ENCODE measurements around the gene LOC128125822.
A peak's percentile ranks its signal among the peaks of the same experiment; 100 is the strongest.

Gene LOC128125822

DNA sequence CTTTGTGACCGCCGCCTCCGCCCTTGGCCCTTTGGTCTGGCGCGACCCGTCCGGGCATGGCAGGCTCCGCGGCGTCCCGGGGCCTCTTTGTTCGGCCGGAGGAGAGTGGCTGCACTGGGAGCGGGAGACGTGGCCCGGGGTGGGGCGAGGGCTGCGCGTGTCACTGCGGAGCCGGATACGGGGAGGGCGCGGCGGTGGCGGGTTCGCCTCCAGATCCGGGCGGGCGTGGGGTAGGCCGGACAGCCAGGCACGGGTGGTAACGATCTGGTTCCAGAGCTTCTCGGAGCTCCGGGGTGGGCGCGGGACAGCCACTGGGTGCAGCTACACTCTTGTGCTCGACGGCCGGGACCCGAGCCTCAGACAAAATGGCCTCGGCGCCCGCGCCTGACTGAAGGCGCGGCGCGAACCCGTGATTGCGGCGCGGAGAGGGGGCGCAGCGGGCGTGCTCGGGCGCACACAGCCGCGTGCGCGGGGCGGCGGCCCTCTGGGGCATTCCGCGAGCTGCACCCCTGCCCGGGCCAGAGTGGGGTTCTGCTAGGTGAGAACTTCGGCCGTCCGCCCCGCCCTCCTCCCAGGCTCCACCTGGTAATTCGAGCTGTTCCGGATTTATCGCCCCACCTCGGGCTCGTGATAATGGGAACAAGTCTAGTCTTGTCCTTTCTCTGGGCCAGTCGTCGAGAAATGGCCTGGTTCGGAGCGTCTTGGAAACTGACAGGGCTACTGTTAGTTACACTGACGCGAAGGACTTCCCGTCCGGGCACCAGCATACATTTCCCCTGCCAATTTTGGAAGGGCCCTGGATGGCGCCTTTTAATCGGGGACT is 1.0 kb downstream of the LOC128125822 start (continued):
- TF ChIP-seq, protein P1, sequence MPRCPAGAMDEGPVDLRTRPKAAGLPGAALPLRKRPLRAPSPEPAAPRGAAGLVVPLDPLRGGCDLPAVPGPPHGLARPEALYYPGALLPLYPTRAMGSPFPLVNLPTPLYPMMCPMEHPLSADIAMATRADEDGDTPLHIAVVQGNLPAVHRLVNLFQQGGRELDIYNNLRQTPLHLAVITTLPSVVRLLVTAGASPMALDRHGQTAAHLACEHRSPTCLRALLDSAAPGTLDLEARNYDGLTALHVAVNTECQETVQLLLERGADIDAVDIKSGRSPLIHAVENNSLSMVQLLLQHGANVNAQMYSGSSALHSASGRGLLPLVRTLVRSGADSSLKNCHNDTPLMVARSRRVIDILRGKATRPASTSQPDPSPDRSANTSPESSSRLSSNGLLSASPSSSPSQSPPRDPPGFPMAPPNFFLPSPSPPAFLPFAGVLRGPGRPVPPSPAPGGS (IDR thresholded peaks at IDR 0.05; ENCODE audit: borderline replicate concordance, insufficient read depth, low read depth, low read length, poor library complexity, severe bottlenecking) = peak; percentile 27
- no peak for TF ChIP-seq SRF (IDR thresholded peaks at IDR 0.05; ENCODE audit: low read depth in 2 of 2, low read length in 2 of 2)
- TF ChIP-seq, protein P2, sequence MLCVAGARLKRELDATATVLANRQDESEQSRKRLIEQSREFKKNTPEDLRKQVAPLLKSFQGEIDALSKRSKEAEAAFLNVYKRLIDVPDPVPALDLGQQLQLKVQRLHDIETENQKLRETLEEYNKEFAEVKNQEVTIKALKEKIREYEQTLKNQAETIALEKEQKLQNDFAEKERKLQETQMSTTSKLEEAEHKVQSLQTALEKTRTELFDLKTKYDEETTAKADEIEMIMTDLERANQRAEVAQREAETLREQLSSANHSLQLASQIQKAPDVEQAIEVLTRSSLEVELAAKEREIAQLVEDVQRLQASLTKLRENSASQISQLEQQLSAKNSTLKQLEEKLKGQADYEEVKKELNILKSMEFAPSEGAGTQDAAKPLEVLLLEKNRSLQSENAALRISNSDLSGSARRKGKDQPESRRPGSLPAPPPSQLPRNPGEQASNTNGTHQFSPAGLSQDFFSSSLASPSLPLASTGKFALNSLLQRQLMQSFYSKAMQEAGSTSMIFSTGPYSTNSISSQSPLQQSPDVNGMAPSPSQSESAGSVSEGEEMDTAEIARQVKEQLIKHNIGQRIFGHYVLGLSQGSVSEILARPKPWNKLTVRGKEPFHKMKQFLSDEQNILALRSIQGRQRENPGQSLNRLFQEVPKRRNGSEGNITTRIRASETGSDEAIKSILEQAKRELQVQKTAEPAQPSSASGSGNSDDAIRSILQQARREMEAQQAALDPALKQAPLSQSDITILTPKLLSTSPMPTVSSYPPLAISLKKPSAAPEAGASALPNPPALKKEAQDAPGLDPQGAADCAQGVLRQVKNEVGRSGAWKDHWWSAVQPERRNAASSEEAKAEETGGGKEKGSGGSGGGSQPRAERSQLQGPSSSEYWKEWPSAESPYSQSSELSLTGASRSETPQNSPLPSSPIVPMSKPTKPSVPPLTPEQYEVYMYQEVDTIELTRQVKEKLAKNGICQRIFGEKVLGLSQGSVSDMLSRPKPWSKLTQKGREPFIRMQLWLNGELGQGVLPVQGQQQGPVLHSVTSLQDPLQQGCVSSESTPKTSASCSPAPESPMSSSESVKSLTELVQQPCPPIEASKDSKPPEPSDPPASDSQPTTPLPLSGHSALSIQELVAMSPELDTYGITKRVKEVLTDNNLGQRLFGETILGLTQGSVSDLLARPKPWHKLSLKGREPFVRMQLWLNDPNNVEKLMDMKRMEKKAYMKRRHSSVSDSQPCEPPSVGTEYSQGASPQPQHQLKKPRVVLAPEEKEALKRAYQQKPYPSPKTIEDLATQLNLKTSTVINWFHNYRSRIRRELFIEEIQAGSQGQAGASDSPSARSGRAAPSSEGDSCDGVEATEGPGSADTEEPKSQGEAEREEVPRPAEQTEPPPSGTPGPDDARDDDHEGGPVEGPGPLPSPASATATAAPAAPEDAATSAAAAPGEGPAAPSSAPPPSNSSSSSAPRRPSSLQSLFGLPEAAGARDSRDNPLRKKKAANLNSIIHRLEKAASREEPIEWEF (IDR thresholded peaks at IDR 0.05; ENCODE audit: insufficient replicate concordance, low read depth, low read length) = no peak
- TF ChIP-seq, protein P3, sequence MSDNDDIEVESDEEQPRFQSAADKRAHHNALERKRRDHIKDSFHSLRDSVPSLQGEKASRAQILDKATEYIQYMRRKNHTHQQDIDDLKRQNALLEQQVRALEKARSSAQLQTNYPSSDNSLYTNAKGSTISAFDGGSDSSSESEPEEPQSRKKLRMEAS (IDR thresholded peaks at IDR 0.05; ENCODE audit: low read depth, low read length) = peak; percentile 51
- TF ChIP-seq POLR2AphosphoS5 (IDR thresholded peaks at IDR 0.05; ENCODE audit: low read length) = peak; percentile 89
- no peak for TF ChIP-seq MEF2A (IDR thresholded peaks at IDR 0.05; ENCODE audit: insufficient read depth, low read depth, low read length)
- TF ChIP-seq, protein P4, sequence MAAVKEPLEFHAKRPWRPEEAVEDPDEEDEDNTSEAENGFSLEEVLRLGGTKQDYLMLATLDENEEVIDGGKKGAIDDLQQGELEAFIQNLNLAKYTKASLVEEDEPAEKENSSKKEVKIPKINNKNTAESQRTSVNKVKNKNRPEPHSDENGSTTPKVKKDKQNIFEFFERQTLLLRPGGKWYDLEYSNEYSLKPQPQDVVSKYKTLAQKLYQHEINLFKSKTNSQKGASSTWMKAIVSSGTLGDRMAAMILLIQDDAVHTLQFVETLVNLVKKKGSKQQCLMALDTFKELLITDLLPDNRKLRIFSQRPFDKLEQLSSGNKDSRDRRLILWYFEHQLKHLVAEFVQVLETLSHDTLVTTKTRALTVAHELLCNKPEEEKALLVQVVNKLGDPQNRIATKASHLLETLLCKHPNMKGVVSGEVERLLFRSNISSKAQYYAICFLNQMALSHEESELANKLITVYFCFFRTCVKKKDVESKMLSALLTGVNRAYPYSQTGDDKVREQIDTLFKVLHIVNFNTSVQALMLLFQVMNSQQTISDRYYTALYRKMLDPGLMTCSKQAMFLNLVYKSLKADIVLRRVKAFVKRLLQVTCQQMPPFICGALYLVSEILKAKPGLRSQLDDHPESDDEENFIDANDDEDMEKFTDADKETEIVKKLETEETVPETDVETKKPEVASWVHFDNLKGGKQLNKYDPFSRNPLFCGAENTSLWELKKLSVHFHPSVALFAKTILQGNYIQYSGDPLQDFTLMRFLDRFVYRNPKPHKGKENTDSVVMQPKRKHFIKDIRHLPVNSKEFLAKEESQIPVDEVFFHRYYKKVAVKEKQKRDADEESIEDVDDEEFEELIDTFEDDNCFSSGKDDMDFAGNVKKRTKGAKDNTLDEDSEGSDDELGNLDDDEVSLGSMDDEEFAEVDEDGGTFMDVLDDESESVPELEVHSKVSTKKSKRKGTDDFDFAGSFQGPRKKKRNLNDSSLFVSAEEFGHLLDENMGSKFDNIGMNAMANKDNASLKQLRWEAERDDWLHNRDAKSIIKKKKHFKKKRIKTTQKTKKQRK (IDR thresholded peaks at IDR 0.05; ENCODE audit: low read depth, low read length) = no peak
- no peak for TF ChIP-seq EED (IDR thresholded peaks at IDR 0.05; ENCODE audit: low read depth)
- TF ChIP-seq HCFC1 (IDR thresholded peaks at IDR 0.05; ENCODE audit: low read length) = no peak; the same call in 1 of the 2 replicates
- no peak for TF ChIP-seq ESRRA (IDR thresholded peaks at IDR 0.05; ENCODE audit: low read length)
- TF ChIP-seq ZNF217 (IDR thresholded peaks at IDR 0.05) = peak; percentile 70
- TF ChIP-seq EZH2 (IDR thresholded peaks at IDR 0.05; ENCODE audit: borderline replicate concordance, control insufficient read depth, low read depth, low read length) = no peak
- TF ChIP-seq, protein P5, sequence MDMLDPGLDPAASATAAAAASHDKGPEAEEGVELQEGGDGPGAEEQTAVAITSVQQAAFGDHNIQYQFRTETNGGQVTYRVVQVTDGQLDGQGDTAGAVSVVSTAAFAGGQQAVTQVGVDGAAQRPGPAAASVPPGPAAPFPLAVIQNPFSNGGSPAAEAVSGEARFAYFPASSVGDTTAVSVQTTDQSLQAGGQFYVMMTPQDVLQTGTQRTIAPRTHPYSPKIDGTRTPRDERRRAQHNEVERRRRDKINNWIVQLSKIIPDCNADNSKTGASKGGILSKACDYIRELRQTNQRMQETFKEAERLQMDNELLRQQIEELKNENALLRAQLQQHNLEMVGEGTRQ (IDR thresholded peaks at IDR 0.05; ENCODE audit: borderline replicate concordance, low read depth, low read length) = no peak
- no peak for TF ChIP-seq CBFB (IDR thresholded peaks at IDR 0.05; ENCODE audit: low read depth)
- peak; percentile 92 for TF ChIP-seq YY1 (IDR thresholded peaks at IDR 0.05; ENCODE audit: low read depth, low read length)

All from GM12878 (cell line).